HepG2 (cell line): Measurements from ENCODE around the gene PLEKHG5. TPM values are rescaled to one million over a fixed set of nuclear protein-coding genes. Genes with fewer than 3 reads are reported as not detected.
A peak's percentile ranks its signal among the peaks of the same experiment; 100 is the strongest.

Source experiments
- AGO2 ChIP-seq: fragments of 200-400 bp; formaldehyde crosslinking; optimal IDR thresholded peaks from 2 replicates; pipeline ENCODE3; 2017; ENCODE audit warnings: mild to moderate bottlenecking, low read depth, low read length, moderate library complexity
- DRAP1 ChIP-seq: IDR thresholded peaks from 2 replicates; pipeline ENCODE4 v1.6.1; 2016; ENCODE audit warnings: missing genetic modification reagents, missing compliant biosample characterization
- PAXIP1 ChIP-seq: sonication (generic); formaldehyde crosslinking; conservative IDR thresholded peaks from 2 replicates; pipeline ENCODE4 v1.4.0; 2020; ENCODE audit warnings: mild to moderate bottlenecking, missing genetic modification reagents, moderate library complexity
- SPEN ChIP-seq: sonication (generic); formaldehyde crosslinking; IDR thresholded peaks from 2 replicates; pipeline ENCODE4 v1.5.1; 2020; ENCODE audit warnings: low read depth, mild to moderate bottlenecking, missing genetic modification reagents
- ZBTB20 ChIP-seq: sonication (generic); formaldehyde crosslinking; IDR thresholded peaks from 2 replicates; pipeline ENCODE4 v1.8.1; 2023; ENCODE audit warnings: missing genetic modification reagents, low read depth, mild to moderate bottlenecking, borderline replicate concordance
- ZNF136 ChIP-seq: sonication (generic); formaldehyde crosslinking; IDR thresholded peaks from 2 replicates; pipeline ENCODE4 v1.8.1; 2022; ENCODE audit warnings: low read depth, mild to moderate bottlenecking, moderate library complexity, missing genetic modification reagents
- polyA plus RNA-seq, 8 experiments: library from polyadenylated mRNA; depleted of rRNA in 3 of 8; stranded (reverse) in 7 of 8; unstranded in 1 of 8; fragments of >200 nt; fragmentation: Illumina TruSeq in 4 of 8; extraction: Trizol in 4 of 8; gene quantifications; 2 replicates each; pipeline versions ENCODE4 v1.2.1 to v1.2.3, GENCODE V29; 2011 to 2016; ENCODE audit warnings: low read depth in 4 of 8, missing spikeins in 1 of 8, mixed read lengths in 1 of 8; ENCODE audit not compliant: insufficient read depth in 1 of 8
- total RNA-seq, 5 experiments: library from RNA; depleted of rRNA; stranded (reverse); fragments of >200 nt; fragmentation: Illumina TruSeq; extraction: Trizol; gene quantifications; 2 replicates each; pipeline ENCODE4 v1.2.3, GENCODE V29; 2016; ENCODE audit warnings: low read depth in 1 of 5
- TF ChIP-seq, protein P1 (sequence below): sonication (generic); formaldehyde crosslinking; IDR thresholded peaks from 2 replicates; pipeline ENCODE4 v1.4.0; 2020; ENCODE audit warnings: mild to moderate bottlenecking, missing genetic modification reagents
- TF ChIP-seq, protein P2 (sequence below): sonication (generic); formaldehyde crosslinking; IDR thresholded peaks from one replicate; pipeline ENCODE4 v1.5.1; 2020; ENCODE audit warnings: mild to moderate bottlenecking, missing genetic modification reagents; ENCODE audit errors: not compliant biosample characterization

PLEKHG5 gene
- total and polyA plus RNA-seq, 2 of the 13 experiments (the other 11 are each of a cell fraction or from before 2014, with no cell fraction given), result 1.9 to 3.5 TPM

GRCh38 chr1:6447818-6448748, 43.4 kb downstream of the PLEKHG5 start (continued):
- peak; percentile 67; the same call in 1 of the 2 replicates for TF ChIP-seq DRAP1 (CRISPR knock-in tag)
- TF ChIP-seq SPEN (CRISPR knock-in tag), result peak; percentile 64; the same call in 1 of the 2 replicates
- peak; percentile 75 for TF ChIP-seq PAXIP1 (CRISPR knock-in tag)
- TF ChIP-seq ZNF136, result peak; percentile 33; the same call in 1 of the 2 replicates
- TF ChIP-seq, protein P1, sequence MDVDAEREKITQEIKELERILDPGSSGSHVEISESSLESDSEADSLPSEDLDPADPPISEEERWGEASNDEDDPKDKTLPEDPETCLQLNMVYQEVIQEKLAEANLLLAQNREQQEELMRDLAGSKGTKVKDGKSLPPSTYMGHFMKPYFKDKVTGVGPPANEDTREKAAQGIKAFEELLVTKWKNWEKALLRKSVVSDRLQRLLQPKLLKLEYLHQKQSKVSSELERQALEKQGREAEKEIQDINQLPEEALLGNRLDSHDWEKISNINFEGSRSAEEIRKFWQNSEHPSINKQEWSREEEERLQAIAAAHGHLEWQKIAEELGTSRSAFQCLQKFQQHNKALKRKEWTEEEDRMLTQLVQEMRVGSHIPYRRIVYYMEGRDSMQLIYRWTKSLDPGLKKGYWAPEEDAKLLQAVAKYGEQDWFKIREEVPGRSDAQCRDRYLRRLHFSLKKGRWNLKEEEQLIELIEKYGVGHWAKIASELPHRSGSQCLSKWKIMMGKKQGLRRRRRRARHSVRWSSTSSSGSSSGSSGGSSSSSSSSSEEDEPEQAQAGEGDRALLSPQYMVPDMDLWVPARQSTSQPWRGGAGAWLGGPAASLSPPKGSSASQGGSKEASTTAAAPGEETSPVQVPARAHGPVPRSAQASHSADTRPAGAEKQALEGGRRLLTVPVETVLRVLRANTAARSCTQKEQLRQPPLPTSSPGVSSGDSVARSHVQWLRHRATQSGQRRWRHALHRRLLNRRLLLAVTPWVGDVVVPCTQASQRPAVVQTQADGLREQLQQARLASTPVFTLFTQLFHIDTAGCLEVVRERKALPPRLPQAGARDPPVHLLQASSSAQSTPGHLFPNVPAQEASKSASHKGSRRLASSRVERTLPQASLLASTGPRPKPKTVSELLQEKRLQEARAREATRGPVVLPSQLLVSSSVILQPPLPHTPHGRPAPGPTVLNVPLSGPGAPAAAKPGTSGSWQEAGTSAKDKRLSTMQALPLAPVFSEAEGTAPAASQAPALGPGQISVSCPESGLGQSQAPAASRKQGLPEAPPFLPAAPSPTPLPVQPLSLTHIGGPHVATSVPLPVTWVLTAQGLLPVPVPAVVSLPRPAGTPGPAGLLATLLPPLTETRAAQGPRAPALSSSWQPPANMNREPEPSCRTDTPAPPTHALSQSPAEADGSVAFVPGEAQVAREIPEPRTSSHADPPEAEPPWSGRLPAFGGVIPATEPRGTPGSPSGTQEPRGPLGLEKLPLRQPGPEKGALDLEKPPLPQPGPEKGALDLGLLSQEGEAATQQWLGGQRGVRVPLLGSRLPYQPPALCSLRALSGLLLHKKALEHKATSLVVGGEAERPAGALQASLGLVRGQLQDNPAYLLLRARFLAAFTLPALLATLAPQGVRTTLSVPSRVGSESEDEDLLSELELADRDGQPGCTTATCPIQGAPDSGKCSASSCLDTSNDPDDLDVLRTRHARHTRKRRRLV (CRISPR knock-in tag), result no peak
- TF ChIP-seq, protein P2, sequence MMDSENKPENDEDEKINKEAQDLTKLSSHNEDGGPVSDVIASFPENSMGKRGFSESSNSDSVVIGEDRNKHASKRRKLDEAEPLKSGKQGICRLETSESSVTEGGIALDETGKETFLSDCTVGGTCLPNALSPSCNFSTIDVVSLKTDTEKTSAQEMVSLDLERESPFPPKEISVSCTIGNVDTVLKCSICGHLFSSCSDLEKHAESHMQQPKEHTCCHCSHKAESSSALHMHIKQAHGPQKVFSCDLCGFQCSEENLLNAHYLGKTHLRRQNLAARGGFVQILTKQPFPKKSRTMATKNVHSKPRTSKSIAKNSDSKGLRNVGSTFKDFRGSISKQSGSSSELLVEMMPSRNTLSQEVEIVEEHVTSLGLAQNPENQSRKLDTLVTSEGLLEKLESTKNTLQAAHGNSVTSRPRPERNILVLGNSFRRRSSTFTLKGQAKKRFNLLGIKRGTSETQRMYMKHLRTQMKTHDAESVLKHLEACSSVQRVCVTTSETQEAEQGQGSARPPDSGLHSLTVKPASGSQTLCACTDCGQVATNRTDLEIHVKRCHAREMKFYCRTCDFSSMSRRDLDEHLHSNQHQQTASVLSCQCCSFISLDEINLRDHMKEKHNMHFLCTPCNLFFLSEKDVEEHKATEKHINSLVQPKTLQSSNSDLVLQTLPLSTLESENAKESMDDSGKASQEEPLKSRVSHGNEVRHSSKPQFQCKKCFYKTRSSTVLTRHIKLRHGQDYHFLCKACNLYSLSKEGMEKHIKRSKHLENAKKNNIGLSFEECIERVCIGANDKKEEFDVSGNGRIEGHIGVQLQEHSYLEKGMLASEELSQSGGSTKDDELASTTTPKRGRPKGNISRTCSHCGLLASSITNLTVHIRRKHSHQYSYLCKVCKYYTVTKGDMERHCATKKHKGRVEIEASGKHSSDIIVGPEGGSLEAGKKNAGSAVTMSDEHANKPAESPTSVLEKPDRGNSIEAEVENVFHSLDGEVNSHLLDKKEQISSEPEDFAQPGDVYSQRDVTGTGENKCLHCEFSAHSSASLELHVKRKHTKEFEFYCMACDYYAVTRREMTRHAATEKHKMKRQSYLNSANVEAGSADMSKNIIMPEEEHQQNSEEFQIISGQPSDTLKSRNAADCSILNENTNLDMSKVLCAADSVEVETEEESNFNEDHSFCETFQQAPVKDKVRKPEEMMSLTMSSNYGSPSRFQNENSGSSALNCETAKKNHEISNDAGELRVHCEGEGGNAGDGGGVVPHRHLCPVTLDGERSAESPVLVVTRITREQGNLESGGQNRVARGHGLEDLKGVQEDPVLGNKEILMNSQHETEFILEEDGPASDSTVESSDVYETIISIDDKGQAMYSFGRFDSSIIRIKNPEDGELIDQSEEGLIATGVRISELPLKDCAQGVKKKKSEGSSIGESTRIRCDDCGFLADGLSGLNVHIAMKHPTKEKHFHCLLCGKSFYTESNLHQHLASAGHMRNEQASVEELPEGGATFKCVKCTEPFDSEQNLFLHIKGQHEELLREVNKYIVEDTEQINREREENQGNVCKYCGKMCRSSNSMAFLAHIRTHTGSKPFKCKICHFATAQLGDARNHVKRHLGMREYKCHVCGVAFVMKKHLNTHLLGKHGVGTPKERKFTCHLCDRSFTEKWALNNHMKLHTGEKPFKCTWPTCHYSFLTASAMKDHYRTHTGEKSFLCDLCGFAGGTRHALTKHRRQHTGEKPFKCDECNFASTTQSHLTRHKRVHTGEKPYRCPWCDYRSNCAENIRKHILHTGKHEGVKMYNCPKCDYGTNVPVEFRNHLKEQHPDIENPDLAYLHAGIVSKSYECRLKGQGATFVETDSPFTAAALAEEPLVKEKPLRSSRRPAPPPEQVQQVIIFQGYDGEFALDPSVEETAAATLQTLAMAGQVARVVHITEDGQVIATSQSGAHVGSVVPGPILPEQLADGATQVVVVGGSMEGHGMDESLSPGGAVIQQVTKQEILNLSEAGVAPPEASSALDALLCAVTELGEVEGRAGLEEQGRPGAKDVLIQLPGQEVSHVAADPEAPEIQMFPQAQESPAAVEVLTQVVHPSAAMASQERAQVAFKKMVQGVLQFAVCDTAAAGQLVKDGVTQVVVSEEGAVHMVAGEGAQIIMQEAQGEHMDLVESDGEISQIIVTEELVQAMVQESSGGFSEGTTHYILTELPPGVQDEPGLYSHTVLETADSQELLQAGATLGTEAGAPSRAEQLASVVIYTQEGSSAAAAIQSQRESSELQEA (CRISPR knock-in tag), result peak; percentile 66
- TF ChIP-seq AGO2, result peak; percentile 79
- peak; percentile 44; the same call in 1 of the 2 replicates for TF ChIP-seq ZBTB20 (CRISPR knock-in tag)
